HG02973 (cell line): ENCODE measurements around the gene RIC3.

Source experiments
- ATAC-seq: cut with Tn5 transposase; IDR thresholded peaks from one replicate; pipeline ENCODE4 v1.9.1; 2021; ENCODE audit warnings: moderate library complexity; ENCODE audit not compliant: unreplicated experiment

The RIC3 gene

DNA sequence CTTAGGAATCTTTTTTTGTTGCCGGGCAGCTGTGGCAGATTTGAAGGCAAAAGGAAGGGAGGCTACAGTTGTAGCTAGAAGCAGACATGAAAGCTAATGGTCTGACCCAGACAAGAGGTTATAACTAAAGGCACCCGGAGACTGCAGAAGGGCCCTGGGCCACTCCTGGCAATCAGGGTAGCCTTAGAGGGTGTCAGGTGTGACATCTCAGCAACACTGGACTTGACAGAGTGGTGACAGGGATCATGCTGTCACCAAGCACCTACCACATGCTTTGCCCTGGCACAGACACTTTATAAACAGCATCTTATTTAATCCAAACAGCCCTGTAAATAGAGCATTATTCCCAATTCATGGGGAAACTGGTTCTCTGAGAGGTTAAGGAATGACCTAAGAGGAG is 62.1 kb downstream of the RIC3 start:
- ATAC-seq, result no peak

DNA sequence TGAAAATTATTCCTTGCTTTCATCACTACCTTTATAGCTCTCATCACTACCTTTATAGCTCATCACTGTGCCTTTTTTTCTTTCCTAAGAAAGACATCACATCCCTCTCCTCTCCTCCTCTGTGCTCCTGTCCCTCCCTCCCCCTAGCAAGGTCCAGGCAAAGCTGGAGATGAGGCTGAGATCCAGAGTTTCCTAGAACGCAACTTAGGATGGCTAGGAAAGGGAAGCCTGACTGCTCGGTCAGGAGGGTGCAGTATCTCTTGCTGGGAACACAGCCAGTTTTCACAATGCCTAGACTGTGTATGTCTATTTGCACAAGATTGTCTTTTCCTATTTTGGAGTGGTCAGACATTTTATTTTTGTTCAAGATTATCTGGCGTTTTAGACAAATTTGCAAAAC is 63.2 kb downstream of the RIC3 start:
- no peak for ATAC-seq

GRCh38 chr11:8105133-8105532 is 63.7 kb downstream of the RIC3 start:
- ATAC-seq, result no peak

- ATAC-seq, result no peak
These were observed 64.9 kb downstream of the RIC3 start for GRCh38 chr11:8103909-8104308.

GRCh38 chr11:8102965-8103364 is 65.9 kb downstream of the RIC3 start:
- no peak for ATAC-seq

- no peak for ATAC-seq
These were observed 66.4 kb downstream of the RIC3 start for GRCh38 chr11:8102296-8102915.

- ATAC-seq, result no peak
These were observed 67.4 kb downstream of the RIC3 start for GRCh38 chr11:8101421-8101820.

DNA sequence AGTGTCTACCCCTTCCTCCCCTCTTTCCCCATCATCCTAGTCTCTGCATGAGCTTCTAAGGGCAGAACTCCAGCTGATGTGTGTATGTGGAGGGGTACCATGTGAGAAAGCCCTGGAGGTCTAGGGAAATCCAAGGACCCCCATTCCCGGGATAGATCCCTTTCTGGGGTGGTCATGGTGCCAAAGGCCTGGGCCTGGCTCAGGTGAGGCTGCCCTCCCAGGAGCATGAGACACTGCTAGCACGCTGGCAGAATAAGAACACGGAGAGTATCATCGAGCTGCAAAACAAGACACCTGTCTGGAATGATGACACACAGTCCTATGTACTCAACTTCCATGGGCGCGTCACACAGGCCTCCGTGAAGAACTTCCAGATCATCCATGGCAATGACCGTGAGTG is 68.2 kb downstream of the RIC3 start:
- ATAC-seq, result no peak

DNA sequence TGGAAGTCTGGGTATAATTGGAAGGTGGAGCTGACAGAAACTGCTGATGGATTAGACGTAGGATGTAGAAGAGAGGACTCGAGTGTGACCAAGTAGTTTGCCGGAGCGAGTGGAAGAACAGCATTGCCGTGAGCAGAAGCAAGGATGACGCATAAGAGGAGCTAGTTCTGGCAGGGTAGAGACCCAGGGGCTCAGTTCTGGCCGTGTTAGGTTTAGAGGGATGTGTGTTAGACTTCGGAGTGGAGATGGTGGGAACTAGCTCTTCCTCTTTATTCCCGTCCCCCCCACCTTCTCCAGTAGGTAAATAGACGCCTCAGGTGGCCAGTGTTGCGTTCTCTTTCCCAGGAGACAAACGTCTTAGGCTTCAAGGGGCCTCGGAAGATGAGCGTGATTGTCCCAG is 68.7 kb downstream of the RIC3 start:
- ATAC-seq, result no peak

DNA sequence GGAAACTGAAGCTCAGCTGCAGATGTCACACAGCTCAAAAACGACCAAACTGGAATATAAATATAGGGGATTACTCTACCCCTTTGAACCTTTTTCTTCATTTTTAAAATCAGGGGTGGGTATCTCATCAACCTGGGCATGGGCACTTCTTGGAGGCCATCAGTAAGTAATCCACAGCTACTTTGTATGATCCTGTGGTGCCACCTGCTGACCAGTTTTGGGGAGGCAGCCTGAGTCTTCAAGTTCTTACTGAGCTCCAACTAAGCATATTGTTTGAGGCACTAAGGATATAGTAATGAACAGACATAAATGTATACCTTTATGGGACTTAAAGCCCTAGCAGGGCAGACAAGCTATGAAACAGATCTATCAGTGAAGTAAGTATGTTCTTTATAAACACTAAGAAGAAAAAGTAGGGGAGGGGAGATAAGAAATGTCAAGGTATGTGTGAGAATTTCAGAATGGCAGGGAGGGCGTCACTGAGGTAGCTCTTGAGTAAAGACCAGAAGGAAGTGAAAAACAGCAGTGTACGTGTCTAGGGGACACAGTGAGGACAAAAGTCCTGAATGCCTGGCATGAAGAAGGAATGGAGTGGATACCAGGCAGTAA is 69.4 kb downstream of the RIC3 start:
- no peak for ATAC-seq

GRCh38 chr11:8098879-8099278 is 69.9 kb downstream of the RIC3 start:
- ATAC-seq, result no peak

DNA sequence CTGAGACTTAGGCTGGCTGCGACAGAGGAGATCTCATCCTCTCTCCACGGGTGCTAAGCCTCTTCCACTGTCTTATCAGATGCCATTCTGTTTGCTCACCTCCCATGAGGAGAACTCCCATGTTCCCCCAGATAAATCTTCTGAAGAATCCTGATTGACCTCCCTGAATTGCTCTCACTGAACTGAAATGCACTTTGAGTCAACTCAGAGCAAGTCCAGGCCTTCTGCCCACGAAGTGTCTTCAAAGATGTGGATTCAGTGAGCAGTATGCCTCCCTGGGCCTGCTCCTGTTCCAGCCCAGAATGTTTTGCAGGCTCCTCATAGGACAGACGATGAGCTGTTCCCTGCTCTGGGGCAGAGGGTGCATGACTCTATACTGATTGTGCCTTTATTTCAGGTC is 70.5 kb downstream of the RIC3 start:
- no peak for ATAC-seq

- ATAC-seq, result no peak
These were observed 70.9 kb downstream of the RIC3 start for GRCh38 chr11:8097926-8098325.

DNA sequence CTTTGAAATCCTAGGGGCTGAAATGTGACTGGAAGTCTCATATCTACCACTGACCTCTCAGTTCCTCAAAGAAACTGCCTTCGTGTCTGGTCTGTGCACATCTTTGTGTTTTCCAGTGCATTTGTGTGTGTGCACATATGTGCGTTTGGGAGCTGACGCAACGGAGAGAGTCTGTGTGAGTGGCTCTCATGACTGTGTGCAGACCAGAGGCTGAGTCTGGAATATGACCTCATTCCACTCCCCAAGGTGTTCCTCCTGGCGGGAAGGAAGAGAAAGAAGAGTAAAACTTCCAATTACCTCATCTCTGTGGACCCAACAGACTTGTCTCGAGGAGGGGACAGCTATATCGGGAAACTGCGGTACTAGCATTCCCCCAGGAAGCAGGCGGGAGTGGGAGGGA is 71.4 kb downstream of the RIC3 start:
- no peak for ATAC-seq

DNA sequence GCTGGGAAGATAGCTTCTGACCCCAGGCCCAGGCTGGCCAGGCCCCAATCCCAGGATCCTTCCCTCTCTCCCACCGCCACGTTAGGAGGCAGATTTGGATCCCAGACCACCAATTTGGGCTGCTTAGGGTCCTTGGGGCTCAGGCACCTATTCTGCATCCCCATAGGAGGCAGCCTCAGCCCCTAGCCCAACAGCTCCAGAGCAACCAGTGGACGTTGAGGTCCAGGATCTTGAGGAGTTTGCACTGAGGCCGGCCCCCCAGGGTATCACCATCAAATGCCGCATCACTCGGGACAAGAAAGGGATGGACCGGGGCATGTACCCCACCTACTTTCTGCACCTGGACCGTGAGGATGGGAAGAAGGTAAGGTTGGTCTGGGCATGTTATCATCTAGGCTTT is 71.8 kb downstream of the RIC3 start:
- ATAC-seq, result no peak

GRCh38 chr11:8096575-8096974 is 72.2 kb downstream of the RIC3 start:
- no peak for ATAC-seq

- ATAC-seq, result no peak
These were observed 72.9 kb downstream of the RIC3 start for GRCh38 chr11:8095806-8096522.

DNA sequence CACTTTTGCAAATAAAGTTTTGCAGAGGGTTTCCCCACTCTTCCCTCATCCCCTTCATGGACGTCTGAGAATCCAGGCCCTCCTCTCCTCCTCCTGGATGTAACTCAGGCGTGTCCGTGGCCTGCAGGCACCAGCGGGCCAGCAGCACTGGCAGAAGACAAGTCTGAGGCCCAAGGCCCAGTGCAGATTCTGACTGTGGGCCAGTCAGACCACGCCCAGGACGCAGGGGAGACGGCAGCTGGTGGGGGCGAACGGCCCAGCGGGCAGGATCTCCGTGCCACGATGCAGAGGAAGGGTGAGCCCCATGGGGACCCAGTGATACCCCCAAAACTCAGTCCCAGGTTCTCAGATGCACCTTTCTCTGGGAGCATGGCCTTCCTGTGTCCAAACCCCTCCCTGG is 73.5 kb downstream of the RIC3 start:
- no peak for ATAC-seq

GRCh38 chr11:8094656-8095055 is 74.2 kb downstream of the RIC3 start:
- no peak for ATAC-seq

- no peak for ATAC-seq
These were observed 74.8 kb downstream of the RIC3 start for GRCh38 chr11:8093931-8094575.

DNA sequence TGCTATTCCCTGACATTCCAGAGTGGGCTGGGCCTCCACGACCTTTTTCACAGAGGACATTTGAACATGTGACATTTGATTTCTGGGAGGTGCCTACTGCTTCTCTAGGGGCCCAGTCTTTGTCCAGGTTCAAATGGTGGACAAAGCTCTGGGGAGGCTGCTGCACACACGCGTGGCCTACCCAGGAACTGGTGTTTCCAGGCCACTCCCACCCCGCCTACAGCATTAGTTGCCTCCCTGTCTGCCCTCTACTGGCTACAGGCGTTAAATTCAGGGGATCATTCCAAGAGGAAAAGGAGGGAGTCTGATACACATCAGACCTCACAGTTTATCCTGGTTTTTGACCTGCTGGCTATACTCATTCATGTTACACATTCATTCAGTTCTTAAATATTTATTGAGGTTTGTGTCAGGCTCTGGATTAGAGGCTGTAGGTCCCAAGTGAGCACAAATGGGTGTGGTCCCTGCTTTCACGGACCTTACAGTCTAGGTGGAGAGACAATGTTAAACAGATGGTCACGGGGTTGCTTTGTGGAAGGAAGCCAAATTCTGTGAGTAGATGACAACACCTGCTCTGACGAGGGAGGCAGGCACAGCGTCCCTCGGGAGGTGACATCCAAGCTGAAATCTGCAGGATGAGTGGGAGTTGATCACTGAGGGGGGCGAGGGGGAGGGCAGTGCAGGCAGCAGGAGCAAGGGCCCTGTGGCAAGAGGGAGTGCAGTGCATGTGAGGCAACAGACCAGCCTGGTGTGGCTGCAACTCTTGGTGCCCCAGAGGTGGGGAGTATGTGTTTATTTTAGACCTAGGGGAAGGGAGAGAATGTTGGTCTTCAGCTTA is 76.0 kb downstream of the RIC3 start:
- peak; percentile 74 for ATAC-seq
